HEK293 (cell line): ENCODE results near the gene CA12.

ENCODE experiments used
- BCL11B ChIP-seq: fragments of 450-650 bp; formaldehyde crosslinking; IDR thresholded peaks from 2 replicates; pipeline ENCODE4 v1.5.1; 2016; ENCODE audit warnings: low read depth, missing biosample characterization, missing genetic modification characterization
- ELK4 ChIP-seq: IDR thresholded peaks from 2 replicates; pipeline ENCODE4 v1.6.1; 2011; ENCODE audit warnings: mild to moderate bottlenecking, low read depth, low read length, borderline replicate concordance
- FEZF1 ChIP-seq: fragments of 450-650 bp; formaldehyde crosslinking; IDR thresholded peaks from 2 replicates; pipeline ENCODE4 v1.5.1; 2016; ENCODE audit warnings: missing biosample characterization, missing genetic modification characterization
- HOXD13 ChIP-seq: sonication (generic); formaldehyde crosslinking; IDR thresholded peaks from 2 replicates; pipeline ENCODE4 v1.8.0; 2022; ENCODE audit warnings: missing genetic modification reagents, borderline replicate concordance
- MZF1 ChIP-seq: fragments of 450-650 bp; formaldehyde crosslinking; IDR thresholded peaks from 2 replicates; pipeline ENCODE4 v1.5.1; 2017; ENCODE audit warnings: missing biosample characterization, missing genetic modification characterization, borderline replicate concordance
- PRDM10 ChIP-seq: fragments of 450-650 bp; formaldehyde crosslinking; IDR thresholded peaks from 2 replicates; pipeline ENCODE4 v1.5.1; 2016; ENCODE audit warnings: missing biosample characterization, missing genetic modification characterization
- SP7 ChIP-seq: fragments of 450-650 bp; formaldehyde crosslinking; IDR thresholded peaks from 2 replicates; pipeline ENCODE4 v1.5.1; 2016; ENCODE audit warnings: missing biosample characterization, missing genetic modification characterization
- ZBTB11 ChIP-seq: fragments of 450-650 bp; formaldehyde crosslinking; conservative IDR thresholded peaks from 2 replicates; pipeline ENCODE4 v1.5.1; 2016; ENCODE audit warnings: low read depth, missing biosample characterization, missing genetic modification characterization
- ZBTB17 ChIP-seq: fragments of 450-650 bp; formaldehyde crosslinking; IDR thresholded peaks from 2 replicates; pipeline ENCODE4 v1.5.1; 2016; ENCODE audit warnings: missing biosample characterization, missing genetic modification characterization
- ZFP69B ChIP-seq: fragments of 450-650 bp; formaldehyde crosslinking; IDR thresholded peaks from 2 replicates; pipeline ENCODE4 v1.5.1; 2016; ENCODE audit warnings: missing biosample characterization, missing genetic modification characterization
- ZNF132 ChIP-seq: fragments of 450-650 bp; formaldehyde crosslinking; IDR thresholded peaks from 2 replicates; pipeline ENCODE4 v1.5.1; 2017; ENCODE audit warnings: missing biosample characterization, missing genetic modification characterization, borderline replicate concordance
- ZNF174 ChIP-seq: fragments of 450-650 bp; formaldehyde crosslinking; IDR thresholded peaks from 2 replicates; pipeline ENCODE4 v1.5.0; 2017; ENCODE audit warnings: missing biosample characterization, mild to moderate bottlenecking, missing genetic modification characterization
- ZNF184 ChIP-seq: fragments of 450-650 bp; IDR thresholded peaks from 2 replicates; pipeline ENCODE4 v1.5.1; 2018; ENCODE audit warnings: missing biosample characterization, mild to moderate bottlenecking, missing genetic modification characterization
- ZNF19 ChIP-seq: fragments of 450-650 bp; formaldehyde crosslinking; IDR thresholded peaks from 2 replicates; pipeline ENCODE4; 2016; ENCODE audit warnings: missing biosample characterization, missing genetic modification characterization, low read depth
- ZNF24 ChIP-seq: fragments of 450-650 bp; formaldehyde crosslinking; IDR thresholded peaks from 2 replicates; pipeline ENCODE4 v1.5.1; 2016; ENCODE audit warnings: missing biosample characterization, missing genetic modification characterization
- ZNF311 ChIP-seq: fragments of 450-650 bp; formaldehyde crosslinking; IDR thresholded peaks from 2 replicates; pipeline ENCODE4 v1.5.1; 2017; ENCODE audit warnings: missing biosample characterization, missing genetic modification characterization, borderline replicate concordance
- ZNF394 ChIP-seq: fragments of 450-650 bp; formaldehyde crosslinking; IDR thresholded peaks from 2 replicates; pipeline ENCODE4 v1.5.1; 2016; ENCODE audit warnings: missing biosample characterization, missing genetic modification characterization, mild to moderate bottlenecking, moderate library complexity, borderline replicate concordance
- ZNF433 ChIP-seq: fragments of 450-650 bp; formaldehyde crosslinking; IDR thresholded peaks from 2 replicates; pipeline ENCODE4 v1.5.1; 2016; ENCODE audit warnings: missing biosample characterization, missing genetic modification characterization, low read depth
- ZNF514 ChIP-seq: fragments of 450-650 bp; formaldehyde crosslinking; IDR thresholded peaks from 2 replicates; pipeline ENCODE4 v1.5.1; 2016; ENCODE audit warnings: missing biosample characterization, missing genetic modification characterization
- ZNF580 ChIP-seq: fragments of 450-650 bp; formaldehyde crosslinking; IDR thresholded peaks from 2 replicates; pipeline ENCODE4 v1.5.1; 2016; ENCODE audit warnings: missing biosample characterization, missing genetic modification characterization
- ZNF76 ChIP-seq: fragments of 450-650 bp; formaldehyde crosslinking; IDR thresholded peaks from 2 replicates; pipeline ENCODE4; 2016; ENCODE audit warnings: low read depth, missing biosample characterization, missing genetic modification characterization, borderline replicate concordance
- ZNF791 ChIP-seq: fragments of 450-650 bp; formaldehyde crosslinking; IDR thresholded peaks from 2 replicates; pipeline ENCODE4 v1.5.1; 2016; ENCODE audit warnings: missing biosample characterization, missing genetic modification characterization
- ZNF792 ChIP-seq: fragments of 450-650 bp; formaldehyde crosslinking; IDR thresholded peaks from 2 replicates; pipeline ENCODE4 v1.5.1; 2016; ENCODE audit warnings: missing biosample characterization, missing genetic modification characterization
- ZNF830 ChIP-seq: fragments of 450-650 bp; IDR thresholded peaks from 2 replicates; pipeline ENCODE4 v1.5.0; 2018; ENCODE audit warnings: missing biosample characterization, missing genetic modification characterization, low read depth, mild to moderate bottlenecking, moderate library complexity
- ZXDB ChIP-seq: fragments of 450-650 bp; formaldehyde crosslinking; IDR thresholded peaks from 2 replicates; pipeline ENCODE4 v1.5.1; 2016; ENCODE audit warnings: missing biosample characterization, missing genetic modification characterization
- TF ChIP-seq, protein P1 (sequence below): fragments of 450-650 bp; formaldehyde crosslinking; IDR thresholded peaks from 2 replicates; pipeline ENCODE4 v1.5.1; 2016; ENCODE audit warnings: missing biosample characterization, missing genetic modification characterization
- TF ChIP-seq, protein P2 (sequence below): fragments of 450-650 bp; formaldehyde crosslinking; IDR thresholded peaks from 2 replicates; pipeline ENCODE4 v1.5.1; 2016; ENCODE audit warnings: missing biosample characterization, missing genetic modification characterization

CA12 gene

DNA sequence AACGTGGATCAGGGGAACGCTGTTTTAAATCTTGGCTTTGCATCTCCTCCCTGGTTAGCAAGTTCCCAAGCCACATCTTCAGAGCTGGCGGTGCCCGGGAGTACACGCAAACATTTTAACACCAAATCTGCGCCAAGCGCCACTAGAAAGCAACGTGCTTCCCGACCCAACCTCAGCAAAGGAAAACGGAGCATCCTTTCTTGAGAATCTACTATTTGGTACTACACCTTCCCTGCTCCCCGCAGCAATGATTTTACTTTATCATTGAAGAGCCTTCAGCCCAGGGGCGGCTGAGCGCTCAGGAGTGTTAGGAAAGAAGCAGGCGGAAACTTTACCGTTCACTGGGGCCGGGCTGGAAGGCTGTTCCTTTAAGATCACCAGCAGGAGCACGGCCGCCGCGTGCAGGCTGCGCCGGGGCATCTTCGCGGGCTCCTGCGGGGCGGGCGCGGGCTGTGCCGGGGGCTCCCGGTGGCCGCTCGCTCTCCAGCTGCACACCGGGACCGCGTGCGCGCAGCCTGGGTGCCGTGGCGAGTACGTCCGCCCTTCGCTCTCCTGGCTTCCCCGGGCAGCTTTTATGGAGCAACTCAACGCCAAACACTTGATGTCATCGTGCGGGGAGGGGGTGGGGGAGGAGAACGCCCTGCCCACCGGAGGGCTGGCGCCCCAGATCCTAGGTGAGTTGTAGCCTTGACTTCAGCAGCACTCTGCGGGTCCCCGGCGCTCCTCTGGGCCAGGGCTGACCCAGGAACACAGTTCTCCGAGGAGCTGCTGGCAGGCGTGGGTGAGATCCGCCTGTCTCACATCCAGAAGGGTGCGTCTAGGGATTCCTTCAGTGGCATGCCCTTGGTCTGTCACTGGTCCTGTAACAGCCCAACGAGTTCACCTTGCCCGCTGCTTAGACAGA lies at the start of gene CA12 (continued):
- TF ChIP-seq, protein P1, sequence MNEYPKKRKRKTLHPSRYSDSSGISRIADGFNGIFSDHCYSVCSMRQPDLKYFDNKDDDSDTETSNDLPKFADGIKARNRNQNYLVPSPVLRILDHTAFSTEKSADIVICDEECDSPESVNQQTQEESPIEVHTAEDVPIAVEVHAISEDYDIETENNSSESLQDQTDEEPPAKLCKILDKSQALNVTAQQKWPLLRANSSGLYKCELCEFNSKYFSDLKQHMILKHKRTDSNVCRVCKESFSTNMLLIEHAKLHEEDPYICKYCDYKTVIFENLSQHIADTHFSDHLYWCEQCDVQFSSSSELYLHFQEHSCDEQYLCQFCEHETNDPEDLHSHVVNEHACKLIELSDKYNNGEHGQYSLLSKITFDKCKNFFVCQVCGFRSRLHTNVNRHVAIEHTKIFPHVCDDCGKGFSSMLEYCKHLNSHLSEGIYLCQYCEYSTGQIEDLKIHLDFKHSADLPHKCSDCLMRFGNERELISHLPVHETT (tag by site-specific recombination) = no peak
- TF ChIP-seq ZNF76 (tag by site-specific recombination) = no peak
- TF ChIP-seq ZNF830 (tag by site-specific recombination) = no peak
- no peak for TF ChIP-seq ZNF791 (tag by site-specific recombination)
- TF ChIP-seq ZBTB17 (tag by site-specific recombination) = peak; percentile 68
- TF ChIP-seq ZFP69B (tag by site-specific recombination) = no peak
- no peak for TF ChIP-seq ZNF514 (tag by site-specific recombination)
- TF ChIP-seq, protein P2, sequence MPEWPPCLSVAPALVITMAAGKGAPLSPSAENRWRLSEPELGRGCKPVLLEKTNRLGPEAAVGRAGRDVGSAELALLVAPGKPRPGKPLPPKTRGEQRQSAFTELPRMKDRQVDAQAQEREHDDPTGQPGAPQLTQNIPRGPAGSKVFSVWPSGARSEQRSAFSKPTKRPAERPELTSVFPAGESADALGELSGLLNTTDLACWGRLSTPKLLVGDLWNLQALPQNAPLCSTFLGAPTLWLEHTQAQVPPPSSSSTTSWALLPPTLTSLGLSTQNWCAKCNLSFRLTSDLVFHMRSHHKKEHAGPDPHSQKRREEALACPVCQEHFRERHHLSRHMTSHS = no peak
- no peak for TF ChIP-seq HOXD13 (CRISPR knock-in tag)
- TF ChIP-seq FEZF1 (tag by site-specific recombination) = no peak
- no peak for TF ChIP-seq ELK4
- no peak for TF ChIP-seq ZNF792 (tag by site-specific recombination)
- TF ChIP-seq SP7 (tag by site-specific recombination) = no peak
- TF ChIP-seq ZXDB (tag by site-specific recombination) = peak; percentile 47; the same call in 1 of the 2 replicates
- no peak for TF ChIP-seq ZNF394
- no peak for TF ChIP-seq BCL11B (tag by site-specific recombination)
- TF ChIP-seq ZNF580 (tag by site-specific recombination) = no peak
- no peak for TF ChIP-seq ZNF433 (tag by site-specific recombination)
- no peak for TF ChIP-seq ZNF24 (tag by site-specific recombination)
- no peak for TF ChIP-seq MZF1 (tag by site-specific recombination)
- TF ChIP-seq ZNF184 (tag by site-specific recombination) = 0 out of 2 replicates have a peak, but pooled peaks have one; percentile 17
- TF ChIP-seq ZNF132 (tag by site-specific recombination) = no peak
- TF ChIP-seq ZNF311 = no peak
- no peak for TF ChIP-seq ZNF19
- no peak for TF ChIP-seq PRDM10 (tag by site-specific recombination)
- TF ChIP-seq ZNF174 (tag by site-specific recombination) = no peak
- peak; percentile 48; the same call in 1 of the 2 replicates for TF ChIP-seq ZBTB11 (tag by site-specific recombination)
